H9 (cell line): ENCODE data around the gene F7. TPM values are rescaled to one million over a fixed set of nuclear protein-coding genes. Genes with fewer than 3 reads are reported as not detected.

Experiments used
- DNase-seq: peaks from one replicate; pipeline ENCODE4 v3.0.0-alpha.2; 2017
- H2AFZ ChIP-seq: one replicate; pipeline ENCODE4 v1.6.1; 2013; ENCODE audit warnings: mild to moderate bottlenecking, low read length, control low read depth, moderate library complexity
- H2AK5ac ChIP-seq: 2 replicates; pipeline ENCODE4 v1.6.1; 2013; ENCODE audit warnings: low read length, control low read depth, mixed read lengths; ENCODE audit not compliant: insufficient read length
- H2BK120ac ChIP-seq: one replicate; pipeline ENCODE4 v1.6.1; 2013; ENCODE audit warnings: low read depth, mild to moderate bottlenecking, low read length, control low read depth, inconsistent platforms; ENCODE audit not compliant: poor library complexity, severe bottlenecking
- H2BK12ac ChIP-seq: 2 replicates; pipeline ENCODE4 v1.6.1; 2013; ENCODE audit warnings: low read length, control low read depth, mixed read lengths, low read depth; ENCODE audit not compliant: insufficient read length
- H2BK15ac ChIP-seq: 2 replicates; pipeline ENCODE4 v1.6.1; 2013; ENCODE audit warnings: low read depth, low read length, control low read depth
- H2BK20ac ChIP-seq: one replicate; pipeline ENCODE4 v1.6.1; 2013; ENCODE audit warnings: low read depth, mild to moderate bottlenecking, low read length, control low read depth, inconsistent platforms; ENCODE audit not compliant: poor library complexity, severe bottlenecking
- H2BK5ac ChIP-seq: 2 replicates; pipeline ENCODE4 v1.6.1; 2013; ENCODE audit warnings: low read length, control low read depth, mixed read lengths; ENCODE audit not compliant: insufficient read length
- H3K14ac ChIP-seq: 2 replicates; pipeline ENCODE4 v1.6.1; 2013; ENCODE audit warnings: low read length, control low read depth; ENCODE audit not compliant: insufficient read depth
- H3K18ac ChIP-seq: 2 replicates; pipeline ENCODE4 v1.6.1; 2013; ENCODE audit warnings: low read depth, mild to moderate bottlenecking, mixed read lengths, low read length, control low read depth; ENCODE audit not compliant: insufficient read length
- H3K23ac ChIP-seq: 2 replicates; pipeline ENCODE4 v1.6.1; 2013; ENCODE audit warnings: low read length, control low read depth, mixed read lengths, low read depth; ENCODE audit not compliant: insufficient read length
- H3K23me2 ChIP-seq: 2 replicates; pipeline ENCODE4 v1.6.1; 2013; ENCODE audit warnings: low read depth, mild to moderate bottlenecking, mixed read lengths, low read length, control low read depth; ENCODE audit not compliant: insufficient read length, poor library complexity, severe bottlenecking
- H3K27ac ChIP-seq: 2 replicates; pipeline ENCODE4 v1.5.1; 2013; ENCODE audit warnings: low read length, control low read depth, mixed read lengths, low read depth; ENCODE audit not compliant: insufficient read length
- H3K27me3 ChIP-seq: 2 replicates; pipeline ENCODE4 v1.6.1; 2013; ENCODE audit warnings: low read length, control low read depth, inconsistent platforms; ENCODE audit not compliant: insufficient read depth
- H3K4ac ChIP-seq: 2 replicates; pipeline ENCODE4 v1.6.1; 2013; ENCODE audit warnings: low read depth, mild to moderate bottlenecking, control low read depth, inconsistent platforms, low read length, moderate library complexity
- H3K4me1 ChIP-seq: 2 replicates; pipeline ENCODE4 v1.6.1; 2013; ENCODE audit warnings: low read length, control low read depth, inconsistent platforms; ENCODE audit not compliant: insufficient read depth
- H3K4me2 ChIP-seq: 2 replicates; pipeline ENCODE4 v1.6.1; 2013; ENCODE audit warnings: low read length, control low read depth, mixed read lengths; ENCODE audit not compliant: insufficient read length, insufficient read depth
- H3K56ac ChIP-seq: 2 replicates; pipeline ENCODE4 v1.6.1; 2013; ENCODE audit warnings: low read depth, mild to moderate bottlenecking, mixed read lengths, low read length, control low read depth; ENCODE audit not compliant: insufficient read length
- H3K79me1 ChIP-seq: 2 replicates; pipeline ENCODE4 v1.6.1; 2013; ENCODE audit warnings: low read depth, mild to moderate bottlenecking, moderate library complexity, low read length, control low read depth, inconsistent platforms; ENCODE audit not compliant: insufficient read depth, poor library complexity, severe bottlenecking
- H3K79me2 ChIP-seq: 2 replicates; pipeline ENCODE4 v1.6.1; 2013; ENCODE audit warnings: low read length, control low read depth, inconsistent platforms; ENCODE audit not compliant: insufficient read depth
- H3K9ac ChIP-seq: 2 replicates; pipeline ENCODE4 v1.6.1; 2013; ENCODE audit warnings: low read length, control low read depth, mixed read lengths; ENCODE audit not compliant: insufficient read length; ENCODE audit errors: extremely low read depth
- H3K9me3 ChIP-seq: one replicate; pipeline ENCODE4 v1.6.1; 2013; ENCODE audit warnings: low read depth, low read length, inconsistent platforms; ENCODE audit not compliant: control insufficient read depth
- H3T11ph ChIP-seq: one replicate; pipeline ENCODE4 v1.6.1; 2013; ENCODE audit warnings: mild to moderate bottlenecking, low read length, control low read depth, inconsistent platforms
- H4K20me1 ChIP-seq: one replicate; pipeline ENCODE4 v1.6.1; 2013; ENCODE audit not compliant: control insufficient read depth, insufficient read length, insufficient read depth
- H4K5ac ChIP-seq: 2 replicates; pipeline ENCODE4 v1.6.1; 2013; ENCODE audit warnings: low read depth, mild to moderate bottlenecking, mixed read lengths, low read length, control low read depth; ENCODE audit not compliant: insufficient read length
- H4K8ac ChIP-seq: replicated peaks from 2 replicates; pipeline ENCODE4 v1.6.1; 2013; ENCODE audit warnings: low read length, control low read depth, mixed read lengths, low read depth; ENCODE audit not compliant: insufficient read length
- H4K91ac ChIP-seq: 2 replicates; pipeline ENCODE4 v1.6.1; 2013; ENCODE audit warnings: low read depth, mild to moderate bottlenecking, moderate library complexity, mixed read lengths, low read length, control low read depth; ENCODE audit not compliant: insufficient read length
- H3K27ac Mint-ChIP-seq, 3 experiments: 2 replicates in 2 of 3; 3 replicates in 1 of 3; pipeline ENCODE4 v1.8.0; 2020 to 2021; ENCODE audit warnings: mixed read lengths in 3 of 3, mild to moderate bottlenecking in 1 of 3, moderate library complexity in 1 of 3
- H3K27me3 Mint-ChIP-seq: 2 replicates; pipeline ENCODE4 v1.8.0; 2021; ENCODE audit warnings: low read depth, mild to moderate bottlenecking, moderate library complexity, mixed read lengths
- H3K36me3 Mint-ChIP-seq, 3 experiments: 2 replicates in 2 of 3; 3 replicates in 1 of 3; pipeline ENCODE4 v1.8.0; 2020 to 2021; ENCODE audit warnings: low read depth in 3 of 3, mixed read lengths in 3 of 3; ENCODE audit not compliant: insufficient read depth in 1 of 3
- H3K4me1 Mint-ChIP-seq, 2 experiments: 2 replicates each; pipeline ENCODE4 v1.8.0; 2020; ENCODE audit warnings: mixed read lengths in 2 of 2
- H3K4me3 Mint-ChIP-seq, 2 experiments: 2 replicates in 1 of 2; 3 replicates in 1 of 2; pipeline ENCODE4 v1.8.0; 2020 to 2021; ENCODE audit warnings: mild to moderate bottlenecking in 2 of 2, mixed read lengths in 2 of 2, moderate library complexity in 1 of 2
- H3K9me3 Mint-ChIP-seq, 2 experiments: 2 replicates in 1 of 2; 3 replicates in 1 of 2; pipeline ENCODE4 v1.8.0; 2020; ENCODE audit warnings: mild to moderate bottlenecking in 2 of 2, mixed read lengths in 2 of 2, moderate library complexity in 1 of 2
- WGBS: extraction: QIAGEN DNeasy Blood & Tissue Kit; methylation state at CpG from one replicate; pipeline ENCODE4 v1.1.7; 2013; ENCODE audit warnings: missing lambda C conversion rate, low lambda C conversion rate, mixed read lengths; ENCODE audit not compliant: insufficient read length; ENCODE audit errors: extremely low coverage; 5-methylcytosine and 5-hydroxymethylcytosine counted together
- total RNA-seq: library from RNA; stranded (reverse); gene quantifications from 2 replicates; pipeline ENCODE4 v1.2.1, GENCODE V29; 2021
- TF ChIP-seq, protein P1 (sequence below): fragments of 200-600 bp; sonication (generic); conservative IDR thresholded peaks from 3 replicates; pipeline ENCODE4 v1.8.0; 2021; ENCODE audit warnings: antibody characterized with exemption, mild to moderate bottlenecking

The F7 gene
- total RNA-seq, 1 experiment from 2014 or later, result 0.81 TPM

DNA sequence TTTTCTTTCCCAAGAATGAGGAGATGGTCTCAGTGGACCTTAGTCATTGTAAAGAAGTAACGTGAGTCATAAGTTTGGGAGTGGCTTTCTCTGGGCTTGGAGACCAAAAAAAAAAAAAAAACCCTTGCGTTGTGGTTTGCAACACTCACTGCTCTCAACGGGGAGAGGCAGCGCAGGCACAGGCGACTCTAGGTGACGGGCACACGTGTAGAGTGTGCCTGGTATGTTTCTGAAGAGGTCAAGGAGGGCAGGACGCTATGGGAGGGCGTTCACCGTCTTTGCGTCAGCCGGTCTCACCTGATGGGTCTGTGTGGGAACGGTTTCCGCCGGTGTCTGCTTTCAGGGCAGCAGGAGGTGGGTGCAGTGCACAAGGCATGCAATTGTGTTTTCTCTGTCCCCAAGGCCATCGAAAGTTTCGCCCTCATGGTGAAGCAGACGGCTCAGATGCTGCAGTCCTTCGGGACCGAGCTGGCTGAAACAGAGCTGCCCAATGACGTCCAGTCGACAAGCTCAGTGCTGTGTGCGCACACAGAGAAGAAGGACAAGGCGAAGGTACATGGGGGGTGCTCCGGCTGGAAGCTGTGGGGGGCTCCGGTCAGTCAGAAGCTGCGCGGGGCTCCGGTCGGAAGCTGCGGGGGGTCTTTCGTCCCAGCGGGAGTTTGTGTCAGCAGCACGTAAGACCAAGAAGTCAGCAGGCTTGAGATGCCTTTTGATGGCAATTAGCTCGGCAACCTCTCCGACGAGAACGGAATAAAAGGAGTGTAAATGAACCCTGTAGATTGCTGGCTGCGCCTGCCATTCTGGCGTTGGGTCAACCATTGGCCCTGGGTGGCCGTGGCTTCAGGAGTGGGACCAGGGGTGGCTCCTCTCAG lies 40.8 kb upstream of the F7 start:
- WGBS, result no CpG with 5 or more reads among the region's 41 CpGs
- Histone ChIP-seq H3K56ac (no peak overlapping the region), H2AK5ac (no peak overlapping the region), H3K4me2 (no peak overlapping the region), H4K8ac (no peak overlapping the region), H3K9ac (no peak overlapping the region), H3K18ac (no peak overlapping the region), H3K14ac (no peak overlapping the region; the same call in 1 of the 2 replicates), H3K79me2 (no peaks in the 10 kb centered on the region), H2BK12ac (no peak overlapping the region), H2BK15ac (no peak overlapping the region), H3K23ac (no peak overlapping the region), H3K4me1 (no peaks in the 10 kb centered on the region), H4K20me1 (peaks cover 5% of the 10 kb centered on the region), H2AFZ (no peak overlapping the region), H2BK20ac (no peak overlapping the region), H2BK120ac (no peak overlapping the region), H3K9me3 (no peaks in the 10 kb centered on the region), H3K23me2 (no peaks in the 10 kb centered on the region), H3K79me1 (no peaks in the 10 kb centered on the region), H3K27me3 (no peaks in the 10 kb centered on the region), H3K27ac (no peak overlapping the region), H3T11ph (no peak overlapping the region), H4K5ac (no peak overlapping the region), H2BK5ac (no peak overlapping the region), H3K4ac (no peak overlapping the region), H4K91ac (no peak overlapping the region)
- peak overlapping the region in 1 of 3 experiments; percentile 63; a peak in 2 of 7 replicates for H3K27ac Mint-ChIP-seq
- peaks cover 2 to 8% of the 10 kb centered on the region in 2 experiments; a peak in 2 of 4 replicates for H3K4me1 Mint-ChIP-seq
- DNase-seq, result no peak
- no peaks in the 10 kb centered on the region for H3K27me3 Mint-ChIP-seq
- H3K4me3 Mint-ChIP-seq, result no peak overlapping the region
- TF ChIP-seq, protein P1, sequence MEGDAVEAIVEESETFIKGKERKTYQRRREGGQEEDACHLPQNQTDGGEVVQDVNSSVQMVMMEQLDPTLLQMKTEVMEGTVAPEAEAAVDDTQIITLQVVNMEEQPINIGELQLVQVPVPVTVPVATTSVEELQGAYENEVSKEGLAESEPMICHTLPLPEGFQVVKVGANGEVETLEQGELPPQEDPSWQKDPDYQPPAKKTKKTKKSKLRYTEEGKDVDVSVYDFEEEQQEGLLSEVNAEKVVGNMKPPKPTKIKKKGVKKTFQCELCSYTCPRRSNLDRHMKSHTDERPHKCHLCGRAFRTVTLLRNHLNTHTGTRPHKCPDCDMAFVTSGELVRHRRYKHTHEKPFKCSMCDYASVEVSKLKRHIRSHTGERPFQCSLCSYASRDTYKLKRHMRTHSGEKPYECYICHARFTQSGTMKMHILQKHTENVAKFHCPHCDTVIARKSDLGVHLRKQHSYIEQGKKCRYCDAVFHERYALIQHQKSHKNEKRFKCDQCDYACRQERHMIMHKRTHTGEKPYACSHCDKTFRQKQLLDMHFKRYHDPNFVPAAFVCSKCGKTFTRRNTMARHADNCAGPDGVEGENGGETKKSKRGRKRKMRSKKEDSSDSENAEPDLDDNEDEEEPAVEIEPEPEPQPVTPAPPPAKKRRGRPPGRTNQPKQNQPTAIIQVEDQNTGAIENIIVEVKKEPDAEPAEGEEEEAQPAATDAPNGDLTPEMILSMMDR, result no peak
- H3K9me3 Mint-ChIP-seq, result peaks cover 0 to 2% of the 10 kb centered on the region in 2 experiments; a peak in 2 of 5 replicates
- peaks cover 2 to 6% (median 4%) of the 10 kb centered on the region in 3 experiments; a peak in 4 of 7 replicates for H3K36me3 Mint-ChIP-seq
